ENCODE results near the gene EREG.
"Not testable (repeated sequence)": the region's sequence is repeated elsewhere in the genome, so short reads cannot be mapped to it uniquely, and the experiment has no call there.

EREG gene

DNA sequence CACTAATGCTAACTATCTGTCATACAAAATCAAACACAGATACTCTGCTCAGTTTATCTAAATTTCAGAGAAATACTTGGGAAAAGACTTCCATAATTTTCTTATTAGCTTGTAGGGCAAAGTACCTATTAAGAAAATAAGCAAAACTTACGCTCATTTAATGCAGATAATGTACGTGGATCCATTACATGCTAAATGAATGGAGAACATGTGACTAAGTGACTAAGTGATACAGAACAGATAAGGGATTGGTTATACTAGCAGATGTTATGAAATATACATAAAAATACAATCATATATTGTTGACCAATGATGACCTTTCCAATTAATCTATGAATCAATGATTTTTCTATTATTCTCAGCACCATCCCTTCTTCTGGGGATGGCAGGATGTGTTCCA is 25.7 kb downstream of the EREG start:
- no peak for DNase-seq (ENCODE audit: low read depth, low spot score)

DNA sequence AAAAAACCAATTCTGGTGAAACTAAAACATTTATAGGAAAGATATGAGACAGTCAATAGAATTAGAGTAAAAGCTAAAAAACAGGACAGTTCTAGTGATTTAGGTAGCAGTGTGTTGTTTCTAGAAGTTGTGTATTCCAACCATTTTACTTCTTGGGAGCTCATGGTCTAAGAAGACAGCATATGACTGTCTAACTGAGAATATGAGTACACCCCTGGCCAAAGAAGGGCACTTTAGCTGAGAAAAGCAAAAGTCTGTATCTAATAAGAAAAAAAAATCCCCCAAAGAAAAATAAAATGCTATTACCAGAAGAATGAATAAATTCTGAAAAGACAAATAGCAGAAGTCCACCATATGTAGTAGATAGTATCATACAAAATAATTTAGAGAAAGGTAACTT is 26.4 kb downstream of the EREG start:
- no peak for DNase-seq (ENCODE audit: low read depth, low spot score)

DNA sequence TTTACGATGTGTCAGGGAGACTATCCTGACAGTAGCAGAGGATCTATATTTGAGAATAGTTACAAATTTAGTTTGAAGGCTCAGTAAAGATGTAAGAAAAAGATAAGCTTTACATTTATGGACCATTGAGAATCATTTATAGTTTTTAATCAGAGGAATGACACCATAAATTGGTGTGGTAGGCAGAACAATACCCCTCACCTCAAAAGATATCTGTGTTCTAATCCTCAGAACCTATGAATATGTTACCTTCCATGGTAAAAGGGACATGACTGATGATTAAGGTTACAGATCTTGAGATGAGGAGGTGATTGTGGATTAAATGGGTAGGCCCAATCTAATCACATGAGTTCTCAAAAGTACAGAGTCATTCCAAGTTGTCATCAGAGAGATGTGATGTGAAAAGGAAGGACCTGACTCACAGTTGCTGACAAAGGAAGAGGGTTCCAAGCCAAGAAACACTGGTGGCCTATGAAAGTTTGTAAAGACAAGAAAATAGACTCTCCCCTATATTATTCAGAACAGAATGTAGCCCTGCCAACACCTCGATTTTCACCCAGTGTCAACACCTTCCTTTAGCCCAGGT is 27.0 kb downstream of the EREG start:
- no peak for DNase-seq (ENCODE audit: low read depth, low spot score)

DNA sequence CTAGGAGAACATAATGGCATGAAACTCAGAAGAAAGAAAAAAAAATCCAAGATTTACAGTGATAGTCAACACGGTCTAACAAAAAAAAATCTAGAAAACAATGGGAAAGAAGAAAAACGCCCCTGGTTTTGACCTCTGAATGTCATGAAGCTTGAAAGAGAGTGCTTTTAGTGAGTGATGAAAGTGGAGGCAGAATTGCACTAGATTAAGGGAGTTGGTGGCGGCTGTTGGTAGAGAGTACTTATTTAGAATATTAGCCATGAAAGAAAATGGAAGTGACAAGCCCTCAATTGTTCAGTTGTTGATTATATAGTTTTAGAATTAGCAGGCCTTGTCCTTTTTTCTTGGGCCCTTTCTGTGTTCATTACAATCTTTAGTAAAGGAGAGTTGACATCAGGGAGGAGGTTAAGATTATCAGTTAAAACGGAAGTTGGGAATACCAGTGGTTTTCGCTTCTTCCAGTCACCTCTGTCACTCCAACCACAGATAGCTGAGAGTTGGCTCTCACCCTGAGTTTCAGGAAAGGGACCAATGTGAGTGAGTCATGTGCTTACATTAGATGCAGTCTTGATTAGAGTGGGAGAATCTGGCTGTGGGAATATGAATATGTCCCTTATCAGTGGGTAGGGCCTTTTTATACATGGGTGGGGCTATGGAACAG is 29.7 kb downstream of the EREG start:
- peak; percentile 59 for DNase-seq (ENCODE audit: low read depth, low spot score)

DNA sequence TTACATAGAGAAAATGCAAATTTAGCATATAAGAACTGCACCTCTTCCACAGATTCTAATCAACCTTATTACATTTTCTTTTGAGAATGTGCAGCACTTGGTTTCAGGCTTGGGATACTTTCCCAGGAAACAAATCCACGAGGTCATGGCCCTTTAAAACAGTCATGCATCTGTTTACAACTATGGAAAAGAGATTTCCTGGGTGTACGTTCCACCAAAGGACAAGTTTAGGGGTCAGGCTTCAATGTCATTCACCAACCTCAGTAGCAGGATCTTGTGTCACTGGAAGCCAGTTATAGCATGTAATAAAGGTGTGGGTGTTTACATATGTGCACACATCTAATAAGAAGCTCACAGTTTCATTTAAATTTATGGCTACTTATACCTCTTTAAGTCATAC is 30.7 kb downstream of the EREG start:
- peak; percentile 42 for DNase-seq (ENCODE audit: low read depth, low spot score)

DNA sequence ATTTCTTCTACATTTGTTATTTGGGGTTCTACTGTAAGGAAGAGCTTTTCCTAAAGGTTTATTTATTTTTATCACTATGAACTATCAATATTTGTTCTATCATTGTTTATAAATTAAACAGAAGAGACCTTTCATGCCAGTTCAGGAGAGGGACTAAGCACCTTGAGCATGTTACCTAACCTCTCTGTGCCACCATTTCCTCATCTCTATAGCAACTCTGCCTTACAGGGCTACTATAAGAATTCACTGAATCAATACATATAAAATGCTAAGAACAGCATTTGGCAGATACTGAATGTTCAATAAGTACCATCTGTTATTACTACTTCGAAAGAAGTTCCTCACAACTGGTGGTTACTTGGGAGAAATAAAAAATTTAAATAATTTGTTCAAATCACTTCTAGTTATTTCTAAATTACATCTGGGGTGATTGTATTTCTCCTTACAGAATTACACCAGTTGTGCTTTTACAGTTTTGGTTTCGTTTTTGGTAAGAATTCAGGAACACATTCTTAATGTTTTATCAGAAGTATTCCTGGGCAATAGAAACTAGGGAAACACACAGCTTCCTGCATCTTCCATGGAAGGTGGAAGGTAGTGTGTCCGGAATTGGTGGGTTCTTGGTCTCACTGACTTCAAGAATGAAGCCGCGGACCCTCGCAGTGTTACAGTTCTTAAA is 32.9 kb downstream of the EREG start:
- no peak for DNase-seq (ENCODE audit: low read depth, low spot score)

DNA sequence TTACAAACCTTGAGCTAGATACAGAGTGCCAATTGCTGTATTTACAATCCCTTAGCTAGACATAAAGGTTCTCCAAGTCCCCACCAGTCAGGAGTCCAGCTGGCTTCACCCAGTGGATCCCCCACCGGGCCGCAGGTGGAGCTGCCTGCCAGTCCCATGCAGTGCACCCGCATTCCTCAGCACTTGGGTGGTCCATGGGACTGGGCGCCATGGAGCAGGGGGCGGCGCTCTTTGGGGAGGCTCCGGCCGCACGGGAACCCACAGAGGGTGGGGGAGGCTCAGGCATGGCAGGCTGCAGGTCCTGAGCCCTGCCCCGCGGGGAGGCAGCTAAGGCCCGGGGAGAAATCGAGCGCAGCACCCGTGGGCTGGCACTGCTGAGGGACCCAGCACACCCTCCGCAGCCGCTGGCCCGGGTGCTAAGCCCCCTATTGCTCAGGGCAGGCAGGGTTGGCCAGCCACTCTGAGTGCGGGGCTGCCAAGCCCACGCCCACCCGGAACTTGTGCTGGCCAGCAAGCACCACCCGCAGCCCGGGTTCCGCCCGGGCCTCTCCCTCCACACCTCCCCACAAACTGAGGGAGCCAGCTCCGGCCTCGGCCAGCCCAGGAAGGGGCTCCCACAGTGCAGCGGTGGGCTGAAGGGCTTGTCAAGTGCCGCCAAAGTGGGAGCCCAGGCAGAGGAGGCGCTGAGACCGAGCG is 34.1 kb downstream of the EREG start:
- not testable (repeated sequence) for DNase-seq (ENCODE audit: low read depth, low spot score)

DNA sequence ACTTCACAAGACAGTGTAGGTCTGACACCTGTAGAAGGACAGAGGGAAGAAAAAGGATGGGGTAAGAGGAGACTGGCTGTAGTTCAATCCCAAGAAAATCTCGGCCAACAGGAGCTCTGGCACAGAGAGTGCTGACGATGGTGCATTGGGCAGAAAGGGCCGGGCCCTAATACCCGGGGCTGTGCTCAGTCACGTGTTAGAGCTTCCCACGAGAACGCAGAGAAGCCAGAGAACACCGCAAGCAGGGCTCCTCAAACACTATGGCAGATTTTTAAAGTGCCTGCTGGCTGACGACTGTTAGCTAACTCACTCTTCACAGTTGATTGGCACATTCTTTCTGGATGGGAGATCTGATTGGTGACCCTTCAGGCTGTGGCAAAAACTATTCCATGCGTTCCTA is 35.5 kb downstream of the EREG start:
- no peak for DNase-seq (ENCODE audit: low read depth, low spot score)

DNA sequence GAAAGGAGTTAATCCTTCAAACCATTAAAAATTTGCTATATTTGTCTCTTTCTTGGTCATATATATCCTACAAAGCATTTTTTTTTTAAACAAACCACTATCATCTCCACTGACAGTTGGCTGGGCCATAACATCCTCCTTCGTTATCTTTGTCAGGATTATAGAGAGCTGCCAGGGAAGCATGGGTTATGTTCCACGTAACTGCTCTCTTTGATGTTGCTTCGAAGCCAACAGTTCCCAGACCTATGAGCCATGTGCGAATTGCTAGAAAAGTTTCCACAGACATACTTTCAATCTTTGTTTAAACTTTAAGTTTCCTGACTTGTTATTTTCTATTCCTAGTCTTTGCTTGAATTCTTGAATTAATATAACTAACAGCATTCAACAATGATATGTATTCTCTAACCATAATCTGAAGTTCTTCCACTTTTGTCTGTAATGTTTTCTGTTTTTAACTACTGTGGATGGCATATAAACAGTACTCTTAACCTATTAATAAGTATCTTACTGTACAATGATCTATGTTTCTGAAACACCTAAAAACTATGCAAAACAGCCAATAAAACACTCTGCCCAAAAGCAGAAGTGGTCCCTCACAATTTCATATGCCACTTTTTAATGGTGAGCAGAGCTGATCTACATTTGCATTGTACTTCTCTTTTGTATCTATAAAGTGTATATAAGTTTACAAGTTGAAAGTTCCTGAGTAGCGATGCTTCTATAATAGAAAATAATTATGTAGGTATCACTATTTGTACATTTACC is 37.9 kb downstream of the EREG start:
- no peak for DNase-seq (ENCODE audit: low read depth, low spot score)

DNA sequence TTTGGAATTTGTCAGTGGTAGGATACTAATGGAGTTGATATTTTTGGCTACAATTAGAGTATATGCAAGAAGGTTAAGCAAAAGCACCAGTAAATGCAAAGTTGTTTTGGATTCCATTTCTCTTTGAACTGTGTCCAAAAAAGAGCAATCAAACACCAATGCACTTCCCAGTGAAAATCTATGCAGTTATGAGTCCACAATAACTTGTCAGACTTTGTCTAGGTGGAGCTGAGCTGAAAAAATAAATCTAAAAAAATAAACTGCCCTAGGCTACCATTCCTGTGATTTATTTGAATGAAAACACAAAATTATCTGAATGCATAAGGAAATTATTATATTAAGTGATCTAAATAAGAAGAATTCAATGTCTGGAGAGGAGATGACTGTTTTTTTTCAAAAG is 42.9 kb downstream of the EREG start:
- DNase-seq (ENCODE audit: low read depth, low spot score), result no peak

DNA sequence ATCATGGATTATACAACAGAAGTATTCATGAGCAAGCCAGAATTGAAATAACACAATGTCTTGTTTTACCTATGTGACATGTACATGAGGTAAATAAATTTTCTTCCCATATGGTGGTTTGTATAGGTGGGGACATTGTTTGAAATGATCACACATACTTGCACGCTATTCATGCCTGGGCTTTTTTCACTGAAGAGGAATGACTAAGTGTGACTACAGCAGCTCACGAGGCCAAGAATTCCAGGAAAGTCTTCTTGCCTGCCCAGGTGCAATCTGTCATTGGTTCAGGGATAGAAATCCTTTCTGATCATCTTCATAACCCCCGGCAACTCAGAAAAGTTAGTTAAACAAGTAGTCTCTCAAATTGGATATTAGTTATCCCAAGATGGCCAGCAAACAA is 43.7 kb downstream of the EREG start:
- DNase-seq (ENCODE audit: low read depth, low spot score), result peak; percentile 28

DNA sequence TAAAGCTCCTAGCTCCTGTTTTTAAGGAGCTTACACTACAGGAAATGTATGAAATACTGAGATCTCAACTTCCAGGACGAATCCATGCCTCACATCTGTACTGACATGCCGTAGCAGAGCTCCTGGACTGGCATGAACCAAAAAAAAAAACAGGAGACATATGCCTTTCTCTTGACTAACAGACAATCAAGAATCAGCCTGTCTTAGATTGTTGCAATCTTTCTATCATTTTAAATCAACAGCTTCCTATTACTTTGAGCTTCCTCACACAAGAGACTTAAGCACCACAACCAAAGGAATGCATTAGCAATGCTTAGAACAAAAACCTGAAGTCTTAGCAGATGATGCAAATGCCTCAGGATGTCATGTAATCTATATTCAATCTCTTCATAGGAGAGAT is 45.3 kb downstream of the EREG start:
- peak; percentile 26 for DNase-seq (ENCODE audit: low read depth, low spot score)

DNA sequence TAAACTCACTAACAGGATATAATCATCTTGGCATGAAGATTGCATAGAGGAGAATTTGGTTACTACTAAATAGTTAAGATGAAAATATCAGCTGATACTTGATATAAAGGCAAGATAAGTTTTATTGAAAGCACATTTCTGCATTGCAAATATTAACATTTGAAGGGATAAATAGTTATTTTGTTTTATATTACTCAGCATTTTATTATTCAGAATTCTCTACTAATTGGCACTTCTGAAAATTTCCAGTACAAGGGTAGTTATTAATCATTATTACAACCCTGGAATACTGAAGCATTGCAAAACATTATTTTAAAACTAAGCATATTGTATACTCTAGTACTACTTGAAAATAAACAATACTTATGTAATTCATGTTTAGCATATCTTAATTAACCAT is 47.3 kb downstream of the EREG start:
- no peak for DNase-seq (ENCODE audit: low read depth, low spot score)

DNA sequence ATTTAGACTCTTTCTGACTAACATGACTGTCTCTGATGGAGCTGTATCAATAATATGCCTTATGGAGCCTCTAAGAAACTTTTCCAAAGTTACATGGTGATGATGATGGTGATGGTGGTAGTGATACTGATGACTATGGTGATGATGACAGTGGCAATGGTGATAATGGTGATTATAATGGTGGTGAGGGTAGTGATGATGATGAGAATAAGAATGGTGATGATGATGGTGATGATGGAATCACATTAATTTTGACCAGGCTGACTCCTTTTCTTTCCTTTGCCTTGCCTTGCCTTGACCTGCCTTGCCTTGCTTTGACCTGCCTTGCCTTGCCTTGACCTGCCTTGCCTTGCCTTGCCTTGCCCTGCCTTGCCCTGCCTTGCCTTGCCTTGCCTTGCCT is 48.3 kb downstream of the EREG start:
- no peak for DNase-seq (ENCODE audit: low read depth, low spot score)

DNA sequence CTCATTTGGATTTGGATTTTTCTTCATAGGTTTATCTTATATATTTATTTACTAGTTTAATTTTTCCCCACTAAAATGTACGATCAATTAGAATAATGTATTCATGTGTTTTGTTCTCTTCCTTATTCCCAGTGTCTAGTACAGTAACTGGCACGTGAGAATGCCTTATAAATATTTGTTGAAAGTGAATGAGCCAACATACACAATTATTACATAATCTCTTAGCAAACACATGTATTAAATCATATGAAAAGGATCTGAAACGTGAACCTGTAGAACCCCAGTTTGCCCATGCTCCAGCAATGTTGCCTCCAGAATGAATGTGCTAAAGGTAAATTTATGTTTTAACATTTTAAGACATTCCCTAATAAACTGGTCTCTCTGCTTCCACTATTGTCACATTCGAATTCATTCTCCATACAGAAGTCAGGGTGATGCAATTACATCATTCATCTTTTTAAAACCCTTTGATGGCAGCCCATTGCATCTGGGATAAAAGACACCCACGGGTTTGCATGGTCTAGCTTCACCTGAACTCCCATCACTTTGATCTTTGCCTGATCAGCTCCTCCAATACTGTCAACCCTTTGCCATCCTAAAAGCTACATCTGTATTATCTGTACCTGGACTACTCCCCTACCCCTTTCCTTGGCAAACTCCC is 49.3 kb downstream of the EREG start:
- DNase-seq (ENCODE audit: low read depth, low spot score), result no peak

DNA sequence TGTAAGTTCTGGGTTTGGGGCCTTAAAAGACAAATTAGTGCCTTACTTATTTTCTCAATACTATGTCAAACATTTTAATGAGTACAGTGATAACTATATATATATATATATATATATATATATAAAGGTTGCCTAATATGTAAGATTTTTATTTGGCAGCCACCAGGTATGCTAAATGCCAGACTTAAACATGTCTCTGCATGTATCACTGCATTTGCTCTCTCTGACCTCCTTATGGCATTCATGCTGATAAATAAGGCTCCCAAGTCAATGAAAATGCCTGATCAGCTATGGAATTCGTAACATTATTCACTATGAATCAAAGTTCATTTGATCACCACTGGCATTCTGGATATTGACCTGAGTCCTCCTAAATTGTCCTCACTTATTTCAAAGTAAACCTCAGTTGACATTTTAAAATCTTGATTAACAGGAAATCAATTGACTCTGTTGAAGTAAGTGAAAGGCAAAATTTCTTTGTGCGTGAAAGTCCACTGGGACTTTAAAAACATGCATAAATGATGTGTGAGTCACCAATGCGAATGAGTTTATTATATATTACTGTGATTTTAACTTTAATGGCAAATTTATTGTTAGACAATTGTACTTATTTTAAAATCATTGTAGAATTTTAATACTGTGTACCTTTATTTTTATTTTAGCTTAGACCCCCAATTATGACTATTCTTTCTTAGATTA is 50.8 kb downstream of the EREG start:
- DNase-seq (ENCODE audit: low read depth, low spot score), result no peak

DNA sequence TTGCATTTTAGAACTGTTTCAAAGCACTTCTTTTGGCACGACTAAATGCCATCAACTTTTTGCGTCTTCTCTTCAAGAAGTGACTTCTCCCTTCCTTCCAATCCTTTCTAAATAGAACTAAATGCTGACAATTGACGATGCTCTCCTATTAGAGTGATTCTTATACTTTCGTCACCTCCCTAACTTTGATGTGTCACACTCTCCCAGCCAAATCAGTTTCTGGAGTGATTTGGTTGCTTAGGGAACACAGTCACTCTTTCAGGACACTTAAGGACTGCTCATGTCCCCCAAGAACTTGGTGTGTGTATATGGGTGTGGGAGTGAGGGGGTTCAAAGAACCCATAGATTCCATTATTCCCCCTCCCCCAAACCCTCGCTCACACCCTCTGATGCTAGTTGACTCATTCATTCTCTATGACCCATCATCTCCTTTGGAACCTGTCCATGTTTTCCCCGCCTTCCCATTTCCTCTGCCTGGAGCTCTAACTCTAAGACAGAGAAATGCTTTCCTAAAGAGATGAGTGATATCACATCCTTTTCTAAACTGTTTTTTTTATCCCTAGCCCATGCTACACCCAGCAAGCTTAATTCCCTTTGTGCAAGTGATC is 53.2 kb downstream of the EREG start:
- DNase-seq (ENCODE audit: low read depth, low spot score), result peak; percentile 52

DNA sequence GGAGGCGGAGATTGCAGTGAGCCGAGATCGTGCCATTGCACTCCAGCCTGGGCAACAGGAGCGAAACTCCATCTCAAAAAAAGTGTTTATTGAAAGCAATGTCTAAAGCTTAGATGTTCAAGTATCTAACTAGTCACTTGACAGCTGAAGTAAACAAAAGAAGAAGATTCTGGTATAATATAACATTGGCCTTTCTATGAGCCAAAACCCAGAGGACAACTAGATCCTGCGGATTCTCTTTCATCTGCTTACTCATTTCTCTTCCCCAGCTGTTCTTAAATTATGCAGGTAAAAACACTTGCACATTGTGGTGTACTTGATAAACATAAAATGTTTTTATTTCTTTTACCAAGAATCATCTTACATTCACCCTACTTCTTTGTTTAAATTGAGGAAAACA is 55.9 kb downstream of the EREG start:
- DNase-seq (ENCODE audit: low read depth, low spot score), result no peak

DNA sequence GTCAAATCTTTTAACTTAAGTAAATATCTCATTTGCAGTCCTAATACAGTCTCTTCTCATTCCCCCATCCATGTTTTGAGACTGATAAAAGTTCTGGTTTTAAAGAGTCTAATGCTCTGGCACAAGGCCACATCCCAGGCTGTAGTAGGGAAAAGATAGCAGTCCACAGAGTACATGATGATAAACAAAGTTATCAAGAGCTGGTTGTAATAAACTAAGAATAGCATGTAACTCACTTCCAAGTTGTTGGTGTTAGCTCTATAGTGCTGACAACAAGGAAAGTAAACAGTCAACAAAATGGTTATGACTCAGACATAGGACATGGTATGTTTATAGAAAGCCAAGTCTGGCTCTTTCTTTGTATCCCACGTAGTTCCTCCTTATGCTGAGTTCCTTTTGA is 58.2 kb downstream of the EREG start:
- peak; percentile 48 for DNase-seq (ENCODE audit: low read depth, low spot score)

DNA sequence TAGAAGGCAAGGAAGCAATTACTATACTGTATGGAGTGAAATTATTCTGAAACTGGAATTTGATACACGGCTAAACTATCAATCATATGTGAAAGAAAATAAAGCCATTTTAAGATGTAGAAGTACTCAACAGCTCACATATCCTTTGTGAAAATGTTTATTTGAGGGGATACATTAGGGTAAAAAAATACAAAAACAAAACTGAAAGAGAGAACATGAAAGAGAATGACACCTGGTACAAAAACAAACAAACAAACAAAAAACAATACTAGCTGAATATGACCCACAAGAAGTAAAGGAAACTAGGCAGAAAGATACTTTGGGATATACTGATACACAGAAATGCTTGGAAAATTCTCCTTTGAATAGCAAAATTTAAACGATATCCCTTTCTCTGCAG is 59.2 kb downstream of the EREG start:
- DNase-seq (ENCODE audit: low read depth, low spot score), result no peak
